HepG2 (cell line): ENCODE data around the gene TMEM41B. TPM values are rescaled to one million over a fixed set of nuclear protein-coding genes. Genes with fewer than 3 reads are reported as not detected.

Source experiments
- ATAC-seq: fragments of 200-7000 bp; cut with Tn5 transposase; 3 replicates; pipeline ENCODE4 v1.9.1; 2020; ENCODE audit warnings: mild to moderate bottlenecking, moderate library complexity
- BruUV-seq: library from RNA; stranded (reverse); fragments of 400-500 nt; replicated peaks from 2 replicates; lab custom pipeline; 2021; lab: Mats Ljungman, UMichigan
- CTCF ChIA-PET: fragments of 300-600 bp; formaldehyde crosslinking; extraction: SDS; loops from one replicate; lab custom pipeline; 2021; ENCODE audit warnings: low total read pairs, inconsistent platforms, low intra/inter-chr PET ratio; lab: Yijun Ruan, JAX
- POLR2A ChIA-PET: fragments of 350-600 bp; sonication (Branson Sonifier 250); formaldehyde crosslinking; loops from one replicate; lab custom pipeline; 2020; ENCODE audit warnings: antibody characterized with exemption, inconsistent platforms; lab: Yijun Ruan, JAX
- DNase-seq: peaks from one replicate; pipeline ENCODE4 v3.0.0-alpha.2; 2015; ENCODE audit warnings: low spot score
- FAIRE-seq: peaks from 3 replicates; lab custom pipeline; 2011; peaks lifted over from hg19 to GRCh38; lab: Jason Lieb, UNC
- H2AFZ ChIP-seq: one replicate; pipeline ENCODE4 v1.6.1; 2011; ENCODE audit warnings: low read length, inconsistent platforms
- H3K27ac ChIP-seq: fragments of 300-600 bp; 3 replicates; pipeline ENCODE4 v1.8.0; 2011; ENCODE audit warnings: mixed run types, mild to moderate bottlenecking, mixed read lengths, low read length, inconsistent platforms; ENCODE audit not compliant: insufficient read depth; ENCODE audit errors: extremely low read length
- H3K27me3 ChIP-seq, 2 experiments: fragments of 200-600 bp in 1 of 2; 2 replicates in 1 of 2; 3 replicates in 1 of 2; pipeline versions ENCODE4 v1.6.0 to v1.8.0; 2011; ENCODE audit warnings: low read length in 2 of 2, mild to moderate bottlenecking in 2 of 2, moderate library complexity in 2 of 2, inconsistent platforms in 1 of 2; ENCODE audit not compliant: insufficient read depth in 2 of 2, control insufficient read depth in 1 of 2
- H3K36me3 ChIP-seq, 2 experiments: fragments of 200-600 bp in 1 of 2; replicated peaks in 1 of 2; 2 replicates in 1 of 2; 3 replicates in 1 of 2; pipeline versions ENCODE4 v1.5.1 to v1.8.0; 2011; ENCODE audit warnings: low read length in 2 of 2, inconsistent platforms in 1 of 2; ENCODE audit not compliant: insufficient read depth in 2 of 2, control insufficient read depth in 1 of 2
- H3K4me1 ChIP-seq: 2 replicates; pipeline ENCODE4 v1.5.1; 2012; ENCODE audit warnings: low read length, inconsistent platforms; ENCODE audit not compliant: insufficient read depth
- H3K4me2 ChIP-seq: 2 replicates; pipeline ENCODE4 v1.6.0; 2011; ENCODE audit warnings: low read depth, low read length, inconsistent platforms
- H3K4me3 ChIP-seq, 3 experiments: fragments of 200-600 bp in 1 of 3; sonication (generic), shearing (Covaris generic) in 1 of 3; replicated peaks in 1 of 3; 2 replicates each; pipeline ENCODE4 v1.5.1; 2011 to 2016; ENCODE audit warnings: low read length in 3 of 3, inconsistent platforms in 2 of 3, low read depth in 2 of 3, mild to moderate bottlenecking in 2 of 3, control low read depth in 1 of 3, mixed read lengths in 1 of 3; ENCODE audit not compliant: insufficient read depth in 1 of 3
- H3K79me2 ChIP-seq: one replicate; pipeline ENCODE4 v1.6.1; 2011; ENCODE audit warnings: low read length, inconsistent platforms; ENCODE audit not compliant: insufficient read depth
- H3K9ac ChIP-seq: 2 replicates; pipeline ENCODE4 v1.6.0; 2011; ENCODE audit warnings: mild to moderate bottlenecking, low read depth, low read length, inconsistent platforms; ENCODE audit not compliant: insufficient read depth
- H3K9me3 ChIP-seq: 2 replicates; pipeline ENCODE4 v1.5.1; 2012; ENCODE audit warnings: mild to moderate bottlenecking, low read length
- H4K20me1 ChIP-seq: 2 replicates; pipeline ENCODE4 v1.6.0; 2011; ENCODE audit warnings: inconsistent platforms, mild to moderate bottlenecking, low read length, moderate library complexity; ENCODE audit not compliant: insufficient read depth
- CREM ChIP-seq, 2 experiments: sonication (generic) in 1 of 2; formaldehyde crosslinking in 1 of 2; IDR thresholded peaks; 2 replicates each; pipeline versions ENCODE4 v1.4.0 to v1.6.1; 2016 to 2020; ENCODE audit warnings: antibody characterized with exemption in 1 of 2, mild to moderate bottlenecking in 1 of 2, missing genetic modification reagents in 1 of 2
- HES4 ChIP-seq: sonication (generic); formaldehyde crosslinking; IDR thresholded peaks from 2 replicates; pipeline ENCODE4 v1.9.0; 2021; ENCODE audit warnings: mild to moderate bottlenecking, missing genetic modification reagents, borderline replicate concordance
- HOXA9 ChIP-seq: sonication (generic); formaldehyde crosslinking; IDR thresholded peaks from 2 replicates; pipeline ENCODE4 v1.8.1; 2022; ENCODE audit warnings: missing genetic modification reagents, mild to moderate bottlenecking, moderate library complexity, borderline replicate concordance
- MBNL3 ChIP-seq: fragments of 250-450 bp; sonication (Bioruptor Pico); conservative IDR thresholded peaks from 2 replicates; pipeline ENCODE4 v1.8.0; 2022; ENCODE audit warnings: mild to moderate bottlenecking, inconsistent platforms
- NFE2L2 ChIP-seq: fragments of 150-350 bp; IDR thresholded peaks from 2 replicates; pipeline ENCODE4 v1.6.1; 2014; ENCODE audit warnings: low read length
- PITX1 ChIP-seq: sonication (generic); formaldehyde crosslinking; IDR thresholded peaks from 2 replicates; pipeline ENCODE4 v1.5.1; 2020; ENCODE audit warnings: mild to moderate bottlenecking, missing genetic modification reagents
- SAFB2 ChIP-seq: sonication (generic); formaldehyde crosslinking; IDR thresholded peaks from 2 replicates; pipeline ENCODE4 v1.5.1; 2020; ENCODE audit warnings: missing genetic modification reagents, low read depth, mild to moderate bottlenecking, borderline replicate concordance
- SP2 ChIP-seq: sonication (generic); formaldehyde crosslinking; IDR thresholded peaks from 2 replicates; pipeline ENCODE4 v1.5.1; 2020; ENCODE audit warnings: mild to moderate bottlenecking, missing genetic modification reagents
- YEATS2 ChIP-seq: sonication (generic); formaldehyde crosslinking; IDR thresholded peaks from 2 replicates; pipeline ENCODE4 v1.4.0; 2020; ENCODE audit warnings: missing genetic modification reagents, borderline replicate concordance
- ZBTB37 ChIP-seq: sonication (generic); formaldehyde crosslinking; IDR thresholded peaks from 2 replicates; pipeline ENCODE4 v1.4.0; 2020; ENCODE audit warnings: mild to moderate bottlenecking, missing genetic modification reagents
- ZFAT ChIP-seq: sonication (generic); formaldehyde crosslinking; conservative IDR thresholded peaks from 2 replicates; pipeline ENCODE4 v1.8.1; 2023; ENCODE audit warnings: missing genetic modification reagents, inconsistent platforms
- ZMYM3 ChIP-seq: sonication (generic); formaldehyde crosslinking; IDR thresholded peaks from 2 replicates; pipeline ENCODE4 v1.5.1; 2020; ENCODE audit warnings: mild to moderate bottlenecking, missing genetic modification reagents
- ZNF256 ChIP-seq: sonication (generic); formaldehyde crosslinking; conservative IDR thresholded peaks from 2 replicates; pipeline ENCODE4 v1.4.0; 2020; ENCODE audit warnings: missing genetic modification reagents
- ZNF441 ChIP-seq: sonication (generic); formaldehyde crosslinking; IDR thresholded peaks from 2 replicates; pipeline ENCODE4 v1.7.0; 2021; ENCODE audit warnings: missing genetic modification reagents, borderline replicate concordance
- ZNF761 ChIP-seq: sonication (generic); formaldehyde crosslinking; conservative IDR thresholded peaks from 2 replicates; pipeline ENCODE4 v1.4.0; 2020; ENCODE audit warnings: mild to moderate bottlenecking, missing genetic modification reagents
- ZNF777 ChIP-seq: sonication (generic); formaldehyde crosslinking; IDR thresholded peaks from 2 replicates; pipeline ENCODE4 v1.4.0; 2020; ENCODE audit warnings: missing genetic modification reagents
- ZNF781 ChIP-seq: sonication (generic); formaldehyde crosslinking; IDR thresholded peaks from 2 replicates; pipeline ENCODE4 v1.5.1; 2020; ENCODE audit warnings: borderline replicate concordance, mild to moderate bottlenecking, missing genetic modification reagents; ENCODE audit errors: not compliant biosample characterization
- ZNF839 ChIP-seq: sonication (generic); formaldehyde crosslinking; IDR thresholded peaks from 2 replicates; pipeline ENCODE4 v1.4.0; 2020; ENCODE audit warnings: missing genetic modification reagents, mild to moderate bottlenecking, borderline replicate concordance
- WGBS: methylation state at CpG from one replicate; pipeline ENCODE4 v1.1.6; 2017; ENCODE audit warnings: low lambda C conversion rate; 5-methylcytosine and 5-hydroxymethylcytosine counted together
- in situ Hi-C: cut with HindIII; loops from 2 replicates; pipeline ENCODE4 v1.10.0; 2017; ENCODE audit warnings: low pct_unique_long_range_greater_than_20kb; ENCODE audit not compliant: extremely low pct_ligation_motif_present
- intact Hi-C: fragments of 100-400 bp; cut with micrococcal nuclease; formaldehyde crosslinking; loops from one replicate; pipeline ENCODE4 v1.10.0; 2022; ENCODE audit not compliant: unreplicated experiment
- polyA plus RNA-seq, 8 experiments: library from polyadenylated mRNA; depleted of rRNA in 3 of 8; stranded (reverse) in 7 of 8; unstranded in 1 of 8; fragments of >200 nt; fragmentation: Illumina TruSeq in 4 of 8; extraction: Trizol in 4 of 8; gene quantifications; 2 replicates each; pipeline versions ENCODE4 v1.2.1 to v1.2.3, GENCODE V29; 2011 to 2016; ENCODE audit warnings: low read depth in 4 of 8, missing spikeins in 1 of 8, mixed read lengths in 1 of 8; ENCODE audit not compliant: insufficient read depth in 1 of 8
- total RNA-seq, 5 experiments: library from RNA; depleted of rRNA; stranded (reverse); fragments of >200 nt; fragmentation: Illumina TruSeq; extraction: Trizol; gene quantifications; 2 replicates each; pipeline ENCODE4 v1.2.3, GENCODE V29; 2016; ENCODE audit warnings: low read depth in 1 of 5

The TMEM41B gene
- total and polyA plus RNA-seq, 2 of the 13 experiments (the other 11 are each of a cell fraction or from before 2014, with no cell fraction given): 36.8 to 48.1 TPM

GRCh38 chr11:9264316-9265210 is 49.8 kb downstream of the TMEM41B start (continued):
- TF ChIP-seq SAFB2 (0 out of 2 replicates have a peak, but pooled peaks have one; percentile 22), ZMYM3 (no peak), HES4 (CRISPR knock-in tag) (peak; percentile 0; the same call in 1 of the 2 replicates), ZNF777 (peak; percentile 87), ZFAT (CRISPR knock-in tag) (0 out of 2 replicates have a peak, but pooled peaks have one; percentile 42), PITX1 (CRISPR knock-in tag) (no peak), HOXA9 (0 out of 2 replicates have a peak, but pooled peaks have one; percentile 21)

GRCh38 chr11:9263840-9264315 is 50.5 kb downstream of the TMEM41B start:
- in situ Hi-C loops (no loop called here), intact Hi-C loops (loop anchor here (5.0 to 10.0 kb wide), 2 partner anchors 62 to 121 kb away; partner anchors contain the start of gene IPO7)
- ATAC-seq: peak; percentile 19; the same call in 2 of the 3 replicates
- ChIA-PET POLR2A (interaction anchor here (0.7 to 3.0 kb wide), 7 partner anchors 51 to 196 kb away, joined by 3 to 23 read pairs (median 5); partner anchors contain the start of genes IPO7, TMEM41B and ZNF143), CTCF (no interaction called here)
- FAIRE-seq: peak; percentile 21
- Histone ChIP-seq H3K4me1 (peaks cover 49% of the 10 kb centered on the region), H3K27me3 (no peaks in the 10 kb centered on the region; a peak in 1 of 5 replicates), H3K79me2 (peaks cover 50% of the 10 kb centered on the region), H3K9me3 (no peaks in the 10 kb centered on the region), H4K20me1 (peaks cover 41% of the 10 kb centered on the region), H3K9ac (peak overlapping the region; percentile 88), H3K27ac (peak overlapping the region; percentile 74), H3K4me3 (peak overlapping the region; percentile 87 to 96 (median 94)), H2AFZ (no peak overlapping the region), H3K4me2 (peak overlapping the region; percentile 69), H3K36me3 (no peaks in the 10 kb centered on the region)
- 2% methylated on average over 9 of the region's 9 CpGs for WGBS
- BruUV-seq: TSS peak; percentile 75
- DNase-seq: peak; percentile 43
- peak; percentile 52; the same call in 1 of the 2 replicates for TF ChIP-seq NFE2L2
- no peak for TF ChIP-seq ZNF781 (CRISPR knock-in tag)
- no peak for TF ChIP-seq CREM (IDR thresholded peaks at IDR 0.05)
- no peak for TF ChIP-seq CREM (CRISPR knock-in tag; IDR thresholded peaks at IDR 0.05)
- no peak for TF ChIP-seq YEATS2 (CRISPR knock-in tag)
- peak; percentile 60; the same call in 1 of the 2 replicates for TF ChIP-seq ZNF441 (CRISPR knock-in tag)
- TF ChIP-seq ZNF839 (CRISPR knock-in tag): no peak
- TF ChIP-seq SP2 (CRISPR knock-in tag): no peak
- no peak for TF ChIP-seq ZNF761 (CRISPR knock-in tag)
- no peak for TF ChIP-seq MBNL3 (CRISPR knock-in tag)
- TF ChIP-seq ZBTB37 (CRISPR knock-in tag): no peak
- no peak for TF ChIP-seq ZNF256 (CRISPR knock-in tag)
